Astrocyte of the cerebellum (primary cell): ENCODE data around the gene AGBL4.

Experiments used
- DNase-seq: peaks from one replicate; pipeline ENCODE4 v3.0.0-alpha.2; 2011; ENCODE audit warnings: low read depth
- H3K4me3 ChIP-seq: 2 replicates; pipeline ENCODE4 v1.5.1; 2011; ENCODE audit warnings: mild to moderate bottlenecking, low read depth, low read length, moderate library complexity
- in situ Hi-C: cut with HindIII; loops from 2 replicates; pipeline ENCODE4 v1.10.0; 2017; ENCODE audit warnings: low sequenced_read_pairs
- TF ChIP-seq, protein P1 (sequence below): IDR thresholded peaks from 2 replicates; pipeline ENCODE4 v1.5.1; 2012; ENCODE audit warnings: low read length, low read depth, moderate library complexity, mild to moderate bottlenecking; ENCODE audit errors: missing control alignments

Gene AGBL4

DNA sequence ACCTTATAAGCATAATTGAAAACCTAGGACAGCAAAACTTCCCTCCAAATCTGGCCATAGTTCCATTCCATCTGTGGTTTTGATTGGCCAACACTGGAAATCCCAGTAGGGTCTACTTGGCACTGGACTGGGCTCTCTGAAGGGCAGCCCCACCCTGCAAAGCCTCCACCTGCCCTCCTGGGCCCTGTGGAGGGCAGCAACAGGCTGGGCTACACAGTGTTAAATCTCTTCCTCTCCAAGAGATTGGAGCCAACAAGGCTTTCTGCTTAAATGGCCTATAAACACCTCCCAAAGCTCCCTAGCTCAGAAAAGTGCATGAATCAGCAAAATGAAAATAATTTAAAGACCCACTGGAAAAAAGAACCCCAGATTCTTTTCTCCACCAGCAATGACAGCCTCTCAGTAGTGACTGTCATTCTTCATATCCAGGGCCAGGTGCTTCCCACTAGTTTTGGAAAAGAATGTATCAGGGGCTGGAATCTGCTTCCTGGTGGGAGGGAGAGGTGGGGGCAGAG, 1305.6 kb downstream of the AGBL4 start:
- in situ Hi-C loops, result no loop called here
- TF ChIP-seq, protein P1, sequence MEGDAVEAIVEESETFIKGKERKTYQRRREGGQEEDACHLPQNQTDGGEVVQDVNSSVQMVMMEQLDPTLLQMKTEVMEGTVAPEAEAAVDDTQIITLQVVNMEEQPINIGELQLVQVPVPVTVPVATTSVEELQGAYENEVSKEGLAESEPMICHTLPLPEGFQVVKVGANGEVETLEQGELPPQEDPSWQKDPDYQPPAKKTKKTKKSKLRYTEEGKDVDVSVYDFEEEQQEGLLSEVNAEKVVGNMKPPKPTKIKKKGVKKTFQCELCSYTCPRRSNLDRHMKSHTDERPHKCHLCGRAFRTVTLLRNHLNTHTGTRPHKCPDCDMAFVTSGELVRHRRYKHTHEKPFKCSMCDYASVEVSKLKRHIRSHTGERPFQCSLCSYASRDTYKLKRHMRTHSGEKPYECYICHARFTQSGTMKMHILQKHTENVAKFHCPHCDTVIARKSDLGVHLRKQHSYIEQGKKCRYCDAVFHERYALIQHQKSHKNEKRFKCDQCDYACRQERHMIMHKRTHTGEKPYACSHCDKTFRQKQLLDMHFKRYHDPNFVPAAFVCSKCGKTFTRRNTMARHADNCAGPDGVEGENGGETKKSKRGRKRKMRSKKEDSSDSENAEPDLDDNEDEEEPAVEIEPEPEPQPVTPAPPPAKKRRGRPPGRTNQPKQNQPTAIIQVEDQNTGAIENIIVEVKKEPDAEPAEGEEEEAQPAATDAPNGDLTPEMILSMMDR, result no peak
- H3K4me3 ChIP-seq, result no peak overlapping the region
- DNase-seq, result no peak

DNA sequence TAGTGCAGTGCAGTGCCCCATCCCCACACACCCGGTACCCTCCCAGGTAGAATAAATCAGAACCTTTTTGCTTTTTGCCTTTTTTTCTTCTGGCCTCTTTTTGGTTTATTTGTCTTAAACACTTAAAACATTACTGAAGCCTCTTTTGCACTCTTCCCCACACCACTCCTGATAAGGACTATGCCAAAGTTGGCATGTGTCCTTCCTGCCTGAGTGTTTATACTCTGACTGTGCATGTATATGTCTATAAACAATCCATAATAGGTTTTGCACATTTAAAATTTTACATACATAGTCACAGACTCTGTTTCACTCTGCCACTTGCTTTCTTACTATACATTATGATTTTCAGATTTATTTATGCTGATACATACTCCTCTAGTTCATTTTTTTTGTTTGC, 1306.7 kb downstream of the AGBL4 start:
- in situ Hi-C loops, result no loop called here
- DNase-seq, result no peak
- TF ChIP-seq, protein P1, result no peak
- no peak overlapping the region for H3K4me3 ChIP-seq

DNA sequence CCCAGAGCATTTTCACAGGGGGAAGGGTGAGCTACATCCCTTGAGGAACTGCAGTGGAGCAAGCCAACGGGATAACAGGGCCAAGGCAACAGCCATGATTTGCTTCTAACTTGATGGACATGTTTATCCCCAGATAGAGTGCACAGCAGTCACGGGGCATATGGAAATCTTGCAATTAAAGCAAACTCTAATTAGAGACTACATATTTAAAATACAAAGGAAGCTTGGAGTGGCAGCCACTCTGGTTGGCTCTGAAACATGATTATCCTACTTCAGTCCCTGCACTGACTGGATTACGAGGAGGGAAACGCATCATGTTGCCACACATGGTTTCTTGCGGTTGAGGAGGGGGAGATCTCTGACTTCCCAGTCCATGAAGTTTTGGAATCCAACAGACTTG, 1307.8 kb downstream of the AGBL4 start:
- no peak for DNase-seq
- TF ChIP-seq, protein P1, result no peak
- in situ Hi-C loops, result no loop called here
- H3K4me3 ChIP-seq, result no peak overlapping the region

DNA sequence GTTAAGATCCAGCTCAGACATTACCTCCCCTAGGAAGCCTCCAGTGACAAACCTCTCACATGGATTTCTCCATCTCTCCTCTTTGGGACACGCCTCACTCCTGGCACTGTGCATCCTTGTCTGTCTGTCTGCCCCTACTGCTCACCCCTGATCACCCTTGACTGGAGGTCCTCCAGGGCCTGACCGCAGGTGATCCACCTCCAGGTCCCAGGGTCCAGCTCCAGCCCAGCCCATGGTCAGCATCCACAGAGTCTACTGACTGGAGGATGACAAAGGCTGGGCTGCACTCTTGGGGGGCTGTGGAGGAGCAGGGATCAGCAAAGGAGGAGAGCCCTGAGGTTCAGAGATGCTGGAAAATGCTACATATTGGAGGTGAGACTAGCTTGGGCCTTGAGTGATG, 1312.8 kb downstream of the AGBL4 start:
- in situ Hi-C loops, result no loop called here
- no peak for DNase-seq
- TF ChIP-seq, protein P1, result no peak
- H3K4me3 ChIP-seq, result no peak overlapping the region

DNA sequence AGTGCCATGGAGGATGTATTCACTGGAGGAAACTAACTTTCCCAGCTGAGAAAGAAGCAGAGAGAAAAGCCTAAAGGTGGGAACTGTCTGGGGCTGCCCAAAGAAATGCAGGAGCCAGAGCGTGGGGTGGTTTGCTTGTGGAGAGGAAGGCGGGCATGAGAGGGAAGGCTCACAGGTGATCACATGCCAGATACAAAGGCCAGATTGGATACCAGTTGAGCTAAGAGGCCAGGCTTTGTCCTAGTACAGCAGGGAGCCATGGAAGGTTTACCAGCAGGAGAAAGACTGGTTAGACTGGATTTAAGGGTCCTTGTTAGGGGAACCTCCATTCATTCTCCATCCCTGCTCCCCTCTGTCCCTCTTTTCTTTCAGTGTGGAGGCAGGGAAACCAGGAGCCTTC, 1313.4 kb downstream of the AGBL4 start:
- in situ Hi-C loops, result no loop called here
- TF ChIP-seq, protein P1, result no peak
- no peak for DNase-seq
- no peak overlapping the region for H3K4me3 ChIP-seq

DNA sequence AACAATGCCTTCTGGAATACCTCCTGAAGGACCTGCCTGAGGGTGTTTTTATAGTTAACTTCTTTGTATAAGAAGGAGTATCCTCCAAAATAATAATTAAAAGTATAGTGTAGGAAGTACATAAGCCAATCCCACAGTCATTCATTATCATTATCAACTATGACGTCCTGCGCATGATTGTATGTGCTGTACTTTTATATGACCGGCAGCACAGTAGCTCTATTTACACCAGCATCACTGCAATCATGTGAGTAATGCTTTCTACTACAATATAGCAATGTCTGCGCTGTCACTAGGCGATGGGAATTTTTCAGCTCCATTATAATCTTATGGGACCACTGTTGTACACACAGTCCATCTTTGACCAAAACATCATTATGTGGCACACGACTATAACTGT, 1319.0 kb downstream of the AGBL4 start:
- in situ Hi-C loops, result no loop called here
- TF ChIP-seq, protein P1, result no peak
- no peak overlapping the region for H3K4me3 ChIP-seq
- no peak for DNase-seq

DNA sequence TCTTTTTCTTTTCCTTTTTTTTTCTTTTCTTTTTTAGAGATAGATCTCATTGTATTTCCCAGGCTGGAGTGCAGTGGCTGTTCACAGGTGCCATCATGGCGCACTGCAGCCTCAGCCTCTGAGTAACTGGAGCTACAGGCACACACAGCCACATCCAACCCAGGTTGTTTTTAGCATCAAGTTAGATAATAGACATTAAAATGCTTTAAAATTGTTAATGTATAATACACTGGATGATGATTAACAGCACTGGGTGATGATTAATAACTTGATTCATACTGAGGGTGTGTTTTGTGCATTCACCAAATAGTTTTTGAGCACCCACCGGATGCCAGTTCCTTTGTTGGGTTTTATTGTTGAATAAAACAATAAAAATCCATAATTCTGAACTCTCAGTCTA, 1322.3 kb downstream of the AGBL4 start:
- in situ Hi-C loops, result no loop called here
- no peak overlapping the region for H3K4me3 ChIP-seq

More for the DNA sequence above, 1322.3 kb downstream of the AGBL4 start:
- TF ChIP-seq, protein P1, result no peak
- no peak for DNase-seq
